ENCODE data around the gene MT1H.

Gene MT1H

DNA sequence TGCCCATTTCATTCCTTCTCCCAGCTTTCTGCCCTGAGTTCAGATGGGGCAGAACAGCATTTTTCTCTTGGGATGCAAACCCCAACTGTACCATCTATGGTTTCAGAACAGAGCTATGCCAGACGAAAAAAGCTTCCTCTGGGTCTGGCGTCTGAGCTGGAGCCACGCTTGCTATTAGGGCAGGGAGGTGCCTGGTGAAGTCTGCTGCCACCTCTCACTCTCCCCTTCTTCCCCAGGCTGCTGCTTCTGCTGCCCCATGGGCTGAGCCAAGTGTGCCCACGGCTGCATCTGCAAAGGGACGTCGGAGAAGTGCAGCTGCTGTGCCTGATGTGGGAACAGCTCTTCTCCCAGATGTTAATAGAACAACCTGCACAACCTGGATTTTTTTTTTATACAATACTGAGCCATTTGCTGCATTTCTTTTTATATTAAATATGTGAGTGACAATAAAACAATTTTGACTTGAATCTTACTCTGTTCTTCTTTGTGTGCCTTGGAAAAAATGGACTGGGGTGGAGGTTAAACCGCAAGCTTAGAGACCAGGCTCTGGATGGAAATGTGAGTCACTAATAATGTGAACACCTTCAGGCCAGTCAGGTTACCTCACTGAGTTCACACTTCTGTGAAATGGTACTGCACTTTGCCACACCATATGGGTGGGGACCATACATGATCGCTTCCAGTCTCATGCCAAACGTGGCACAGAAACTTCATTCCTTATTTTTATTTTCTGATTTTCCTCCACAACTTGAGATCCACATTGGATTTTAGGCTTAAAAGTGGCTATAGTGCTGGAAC lies 32.8 kb upstream of the MT1H start:
- no peak for DNase-seq (ENCODE audit: low read depth in 1 of 2, low spot score in 1 of 2)

- DNase-seq (ENCODE audit: low read depth in 1 of 2, low spot score in 1 of 2), result no peak
These were observed 31.5 kb upstream of the MT1H start, which contains the start of gene MT1A for GRCh38 chr16:56637814-56638750. MT1A (plus strand) TSS chr16:56638666; CDS start chr16:56638739, 73 bp downstream.

- DNase-seq (ENCODE audit: low read depth in 1 of 2, low spot score in 1 of 2), result no peak
These were observed 30.6 kb upstream of the MT1H start for GRCh38 chr16:56639045-56639444.

- DNase-seq (ENCODE audit: low read depth in 1 of 2, low spot score in 1 of 2), result no peak
These were observed 29.5 kb upstream of the MT1H start for GRCh38 chr16:56640076-56640475.

GRCh38 chr16:56641166-56641565 lies 28.4 kb upstream of the MT1H start:
- no peak for DNase-seq (ENCODE audit: low read depth in 1 of 2, low spot score in 1 of 2)

DNA sequence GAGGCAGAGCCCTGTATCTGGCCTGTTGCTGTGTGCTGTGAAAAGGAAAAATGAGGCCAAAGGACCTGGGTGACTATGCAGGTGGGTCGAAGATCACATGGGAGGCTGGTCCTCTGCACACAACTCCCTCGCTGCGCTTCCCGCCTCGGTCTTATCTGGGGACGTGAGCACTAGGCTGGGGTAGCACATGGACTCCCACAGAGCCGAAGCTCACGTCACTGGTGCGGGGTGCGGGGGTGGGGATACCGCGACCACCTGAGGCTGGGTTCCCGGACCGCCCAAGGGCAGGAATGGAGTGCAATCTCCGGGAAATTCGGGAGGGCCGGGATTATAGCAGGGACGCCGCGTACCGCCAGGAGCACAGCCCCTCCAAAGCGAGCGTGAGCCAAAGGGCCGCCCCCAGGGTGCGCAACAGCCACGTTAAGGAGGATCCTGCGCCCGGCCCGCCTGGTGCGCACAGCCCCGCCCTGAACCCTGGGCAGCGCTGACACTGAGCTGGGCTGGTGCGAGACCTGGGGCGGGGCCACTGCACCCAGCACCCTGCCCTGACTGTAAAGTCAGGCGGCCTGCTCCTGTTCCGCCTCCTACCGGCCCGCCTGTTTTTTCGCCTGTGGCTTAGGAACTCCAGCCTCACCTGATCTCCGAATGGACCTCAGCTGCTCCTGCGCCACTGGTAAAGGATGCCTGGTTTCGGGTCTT lies 26.4 kb upstream of the MT1H start:
- peak; percentile 40 to 62 for DNase-seq (ENCODE audit: low read depth in 1 of 2, low spot score in 1 of 2)

GRCh38 chr16:56643833-56644232 lies 25.8 kb upstream of the MT1H start:
- no peak for DNase-seq (ENCODE audit: low read depth in 1 of 2, low spot score in 1 of 2)

DNA sequence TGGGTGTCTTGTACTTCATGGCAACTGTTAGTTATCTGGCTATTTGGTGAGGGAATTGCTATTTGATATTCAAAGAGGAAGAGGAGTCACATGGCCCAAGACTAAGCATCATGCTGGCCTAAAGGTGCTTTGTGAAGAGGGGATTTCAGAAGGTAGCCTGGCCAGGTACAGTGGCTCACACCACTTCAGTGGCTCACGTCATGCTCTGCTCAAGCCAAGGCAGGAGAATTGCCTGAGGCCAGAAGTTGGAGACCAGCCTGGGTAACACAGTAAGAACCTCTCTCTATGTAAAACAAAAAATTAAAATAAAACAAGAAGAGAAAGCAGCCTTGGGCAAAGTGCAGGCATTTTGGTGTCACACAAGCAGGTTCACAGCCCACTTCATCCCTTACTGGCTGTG lies 24.3 kb upstream of the MT1H start:
- DNase-seq (ENCODE audit: low read depth in 1 of 2, low spot score in 1 of 2), result no peak

DNA sequence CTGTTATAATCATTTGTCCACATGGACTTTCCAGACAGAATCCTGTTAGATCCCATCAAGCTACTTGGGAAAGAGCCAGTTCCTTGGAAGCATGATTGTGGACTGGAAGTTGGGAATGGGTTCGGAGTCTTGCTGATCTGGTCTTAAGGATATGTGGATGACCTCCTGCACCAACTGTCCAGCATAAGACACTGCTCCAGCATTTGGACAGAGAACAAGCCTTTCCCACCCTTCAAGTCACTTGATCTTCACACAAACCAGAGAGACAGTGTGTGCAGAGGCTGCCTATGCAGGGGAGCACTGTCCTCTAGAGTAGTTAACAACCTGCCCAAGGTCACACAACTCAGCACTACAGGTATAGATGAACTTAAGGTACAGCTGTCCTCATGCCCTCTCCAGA lies 23.8 kb upstream of the MT1H start:
- no peak for DNase-seq (ENCODE audit: low read depth in 1 of 2, low spot score in 1 of 2)

GRCh38 chr16:56647641-56648431 lies 21.8 kb upstream of the MT1H start:
- no peak for DNase-seq (ENCODE audit: low read depth in 1 of 2, low spot score in 1 of 2)

DNA sequence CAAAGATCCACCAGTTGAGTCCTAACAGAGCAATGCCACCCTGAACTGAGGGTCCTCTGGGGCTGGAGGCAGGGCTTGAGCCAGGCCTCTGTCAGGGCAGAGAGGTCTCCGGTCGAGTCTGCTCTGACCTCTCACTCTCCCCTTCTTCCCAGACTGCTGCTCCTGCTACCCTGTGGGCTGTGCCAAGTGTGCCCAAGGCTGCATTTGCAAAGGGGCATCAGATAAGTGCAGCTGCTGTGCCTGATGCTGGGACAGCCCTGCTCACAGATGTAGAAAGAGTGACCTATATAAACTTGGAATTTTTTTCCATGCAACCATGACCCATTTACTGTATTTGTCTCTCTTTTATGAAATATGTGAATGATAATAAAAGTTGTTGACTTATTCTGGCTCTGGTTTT lies 20.3 kb upstream of the MT1H start:
- no peak for DNase-seq (ENCODE audit: low read depth in 1 of 2, low spot score in 1 of 2)

- no peak for DNase-seq (ENCODE audit: low read depth in 1 of 2, low spot score in 1 of 2)
These were observed 19.8 kb upstream of the MT1H start for GRCh38 chr16:56649820-56650219.

- DNase-seq (ENCODE audit: low read depth in 1 of 2, low spot score in 1 of 2), result no peak
These were observed 18.0 kb upstream of the MT1H start, which contains the start of gene MT1B for GRCh38 chr16:56651586-56651985. MT1B (plus strand) TSS chr16:56651886; CDS start chr16:56651954, 68 bp downstream.

DNA sequence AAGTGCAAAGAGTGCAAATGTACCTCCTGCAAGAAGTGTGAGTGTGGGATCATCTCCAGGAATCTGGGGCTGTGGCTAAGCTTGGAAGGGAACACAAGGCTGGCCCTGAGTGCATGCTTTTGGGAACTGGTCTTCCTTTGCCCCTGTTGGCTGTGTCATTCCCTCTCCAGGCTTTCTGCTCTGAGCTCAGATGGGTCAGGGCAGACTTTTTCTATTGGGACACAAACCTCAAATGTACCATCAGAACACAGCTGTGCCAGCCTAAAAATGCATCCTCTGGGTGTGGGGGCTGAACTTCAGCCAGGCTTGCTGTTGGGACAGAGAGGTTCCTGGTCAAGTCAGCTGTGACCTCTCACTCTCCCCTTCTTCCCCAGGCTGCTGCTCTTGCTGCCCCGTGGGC lies 17.0 kb upstream of the MT1H start:
- DNase-seq (ENCODE audit: low read depth in 1 of 2, low spot score in 1 of 2), result no peak

GRCh38 chr16:56653218-56653617 lies 16.4 kb upstream of the MT1H start:
- no peak for DNase-seq (ENCODE audit: low read depth in 1 of 2, low spot score in 1 of 2)

DNA sequence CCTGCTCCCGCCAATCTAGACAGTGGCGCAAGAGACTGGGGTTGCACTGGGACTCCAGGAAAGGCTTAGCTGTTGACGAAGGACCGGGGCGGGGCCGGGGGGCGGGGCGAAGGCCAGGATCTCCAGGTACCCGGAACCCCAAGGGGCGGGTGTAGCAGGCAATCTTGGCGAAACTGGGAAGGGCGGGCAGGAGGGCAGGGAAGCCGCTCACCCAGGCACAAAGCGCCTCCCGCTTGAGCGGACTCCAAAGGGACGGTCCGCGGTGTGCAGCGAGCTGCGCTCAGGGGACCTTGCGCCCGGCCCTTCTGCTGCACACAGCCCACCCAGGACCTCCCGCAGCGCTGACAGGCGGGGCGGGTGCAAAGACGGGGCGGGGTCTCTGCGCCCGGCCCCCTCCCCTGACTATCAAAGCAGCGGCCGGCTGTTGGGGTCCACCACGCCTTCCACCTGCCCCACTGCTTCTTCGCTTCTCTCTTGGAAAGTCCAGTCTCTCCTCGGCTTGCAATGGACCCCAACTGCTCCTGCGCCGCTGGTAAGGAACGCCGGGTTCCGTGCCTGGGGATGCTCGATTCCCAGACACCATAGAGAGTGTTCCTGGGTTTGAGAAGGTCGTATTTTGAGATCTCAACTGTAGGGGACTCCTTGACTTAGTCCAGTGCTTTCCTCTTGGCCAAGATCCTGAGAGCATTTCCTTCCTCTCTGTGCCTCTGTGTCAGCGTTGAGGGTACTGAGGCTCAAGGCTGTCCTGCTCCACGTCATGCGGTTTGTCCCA lies 11.9 kb upstream of the MT1H start, which contains the start of gene MT1F:
Gene MT1F, plus strand, starts transcription at position 405 of the 772 bp plus-strand sequence. Its CDS starts 100 bp downstream, at position 505.
- peak; percentile 36 to 63 for DNase-seq (ENCODE audit: low read depth in 1 of 2, low spot score in 1 of 2)

DNA sequence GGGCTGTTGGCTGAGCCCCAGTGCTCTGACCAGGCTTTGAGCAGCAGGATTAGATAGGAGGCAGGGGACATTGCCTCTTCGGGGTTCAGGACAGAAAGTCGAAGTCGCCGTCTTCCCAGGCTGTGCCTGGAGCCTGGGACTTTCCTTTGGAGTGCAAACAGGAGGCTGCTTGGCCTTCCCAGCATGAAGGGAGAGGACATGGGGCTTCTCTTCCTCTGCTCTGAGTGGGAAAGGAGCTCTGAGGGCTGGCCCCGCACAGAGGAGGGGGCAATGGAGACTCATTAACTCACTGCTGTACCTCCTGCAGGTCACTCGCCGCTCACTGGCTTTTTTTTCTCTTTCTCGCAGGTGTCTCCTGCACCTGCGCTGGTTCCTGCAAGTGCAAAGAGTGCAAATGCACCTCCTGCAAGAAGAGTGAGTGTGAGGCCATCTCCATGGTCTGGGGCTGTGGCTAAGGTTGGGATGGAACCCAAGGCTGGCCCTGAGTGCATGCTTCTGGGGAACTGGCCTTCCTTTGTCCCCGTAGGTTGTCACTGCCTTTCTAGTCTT lies 11.2 kb upstream of the MT1H start:
- no peak for DNase-seq (ENCODE audit: low read depth in 1 of 2, low spot score in 1 of 2)

DNA sequence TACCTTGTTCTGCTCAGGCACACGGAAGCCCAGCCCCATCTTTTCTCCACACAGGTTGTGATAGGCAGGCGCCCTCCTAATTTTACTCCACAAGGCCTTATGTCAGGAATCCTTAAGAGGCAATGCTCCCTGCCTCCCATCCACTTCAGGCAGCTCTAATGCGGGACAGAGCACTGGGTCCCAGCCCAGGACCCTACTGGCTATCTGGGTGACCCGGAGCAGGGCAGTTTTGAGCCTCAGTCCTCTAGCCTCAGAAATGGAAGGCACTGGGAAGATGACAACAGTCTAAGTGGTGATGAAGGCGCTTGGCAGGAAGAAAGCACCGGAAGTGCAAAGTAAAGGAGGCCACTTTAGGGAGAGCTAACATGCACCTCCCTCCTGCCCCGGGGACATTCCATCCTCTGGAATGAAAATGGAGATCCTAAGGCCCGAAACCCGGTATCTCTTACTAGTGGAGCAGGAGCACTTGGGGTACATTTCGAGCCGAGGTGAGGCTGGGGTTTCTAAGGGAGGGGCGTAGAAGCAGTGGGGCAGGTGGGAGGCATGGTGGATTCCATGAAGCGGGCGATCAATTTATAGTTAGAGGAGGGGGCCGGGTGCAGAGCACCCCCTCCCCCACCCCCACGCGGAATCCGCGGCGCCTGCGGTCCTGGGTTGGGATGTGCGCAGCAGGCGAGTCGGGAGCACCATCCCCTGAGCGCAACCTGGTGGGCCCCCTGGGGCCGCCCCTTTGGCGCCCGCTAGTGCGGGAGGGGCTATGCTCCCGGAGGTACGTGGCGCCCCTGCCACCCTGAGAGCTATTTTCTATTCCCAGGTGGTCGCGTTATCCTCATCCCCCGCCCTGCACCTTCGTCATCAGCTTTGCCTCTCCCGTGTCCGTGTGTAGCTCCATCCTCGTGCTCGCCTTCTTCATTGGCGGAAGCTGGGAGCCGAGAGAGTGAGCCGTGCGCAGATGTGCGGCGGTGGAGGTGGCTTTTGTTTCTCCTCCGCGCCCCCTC lies 7.0 kb upstream of the MT1H start:
- DNase-seq (ENCODE audit: low read depth in 1 of 2, low spot score in 1 of 2), result no peak

Measured in stimulated activated CD4-positive, alpha-beta T cell treated with anti-CD3 and anti-CD28 coated beads, Interleukin-15, amount 100 ng/mL, for 1 hour (primary cell).